Cardiac muscle cell (in vitro differentiated cells and primary cell): Measurements from ENCODE around the gene MVP. TPM values are rescaled to one million over a fixed set of nuclear protein-coding genes. Genes with fewer than 3 reads are reported as not detected.

ENCODE experiments used
- DNase-seq, 2 donors: peaks; one replicate each; pipeline versions ENCODE4 v3.0.0 to v3.0.0-alpha.2; 2010 to 2017; ENCODE audit warnings: low read depth in 1 of 2, low spot score in 1 of 2
- H3K27ac ChIP-seq: fragments of 200-600 bp; sonication (generic); 2 replicates; pipeline ENCODE4 v1.5.1; 2016
- H3K27me3 ChIP-seq: fragments of 200-600 bp; sonication (generic); 2 replicates; pipeline ENCODE4 v1.6.0; 2016; ENCODE audit warnings: control low read depth
- H3K36me3 ChIP-seq: fragments of 200-600 bp; sonication (generic); 2 replicates; pipeline ENCODE4 v1.5.1; 2016; ENCODE audit warnings: control low read depth
- H3K4me1 ChIP-seq: fragments of 200-600 bp; sonication (generic); 2 replicates; pipeline ENCODE4 v1.8.1; 2017; ENCODE audit warnings: low read depth, mild to moderate bottlenecking, mixed run types
- H3K4me3 ChIP-seq: fragments of 200-600 bp; sonication (generic); 2 replicates; pipeline ENCODE4 v1.5.1; 2016; ENCODE audit warnings: mild to moderate bottlenecking
- H3K9me3 ChIP-seq: fragments of 200-600 bp; sonication (generic); 2 replicates; pipeline ENCODE4 v1.5.1; 2017; ENCODE audit warnings: low read depth, mild to moderate bottlenecking, control low read depth
- polyA plus RNA-seq: library from polyadenylated mRNA; unstranded; fragments of >200 nt; fragmentation: Nextera tagmentation; extraction: Ambion mirVana; gene quantifications from 2 replicates; pipeline ENCODE4 v1.2.1, GENCODE V29; 2016
- total RNA-seq: library from RNA; depleted of rRNA; stranded (reverse); fragments of >200 nt; gene quantifications from 2 replicates; pipeline ENCODE4 v1.2.3, GENCODE V29; 2016
- TF ChIP-seq, protein P1 (sequence below): IDR thresholded peaks from 2 replicates; pipeline ENCODE4 v1.5.1; 2012; ENCODE audit warnings: low read depth, mild to moderate bottlenecking, low read length

Gene MVP
- total and polyA plus RNA-seq, 2 experiments from 2014 or later = 9.3 to 25.0 TPM

- TF ChIP-seq, protein P1, sequence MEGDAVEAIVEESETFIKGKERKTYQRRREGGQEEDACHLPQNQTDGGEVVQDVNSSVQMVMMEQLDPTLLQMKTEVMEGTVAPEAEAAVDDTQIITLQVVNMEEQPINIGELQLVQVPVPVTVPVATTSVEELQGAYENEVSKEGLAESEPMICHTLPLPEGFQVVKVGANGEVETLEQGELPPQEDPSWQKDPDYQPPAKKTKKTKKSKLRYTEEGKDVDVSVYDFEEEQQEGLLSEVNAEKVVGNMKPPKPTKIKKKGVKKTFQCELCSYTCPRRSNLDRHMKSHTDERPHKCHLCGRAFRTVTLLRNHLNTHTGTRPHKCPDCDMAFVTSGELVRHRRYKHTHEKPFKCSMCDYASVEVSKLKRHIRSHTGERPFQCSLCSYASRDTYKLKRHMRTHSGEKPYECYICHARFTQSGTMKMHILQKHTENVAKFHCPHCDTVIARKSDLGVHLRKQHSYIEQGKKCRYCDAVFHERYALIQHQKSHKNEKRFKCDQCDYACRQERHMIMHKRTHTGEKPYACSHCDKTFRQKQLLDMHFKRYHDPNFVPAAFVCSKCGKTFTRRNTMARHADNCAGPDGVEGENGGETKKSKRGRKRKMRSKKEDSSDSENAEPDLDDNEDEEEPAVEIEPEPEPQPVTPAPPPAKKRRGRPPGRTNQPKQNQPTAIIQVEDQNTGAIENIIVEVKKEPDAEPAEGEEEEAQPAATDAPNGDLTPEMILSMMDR = no peak
- no peaks in the 10 kb centered on the region for H3K27me3 ChIP-seq
- H3K27ac ChIP-seq = no peak overlapping the region
- no peaks in the 10 kb centered on the region for H3K9me3 ChIP-seq
- H3K36me3 ChIP-seq = peaks cover 5% of the 10 kb centered on the region
- DNase-seq = no peak
- H3K4me3 ChIP-seq = no peak overlapping the region
- H3K4me1 ChIP-seq = peaks cover 10% of the 10 kb centered on the region
These were observed 38.0 kb downstream of the MVP start for GRCh38 chr16:29858149-29858849.

DNA sequence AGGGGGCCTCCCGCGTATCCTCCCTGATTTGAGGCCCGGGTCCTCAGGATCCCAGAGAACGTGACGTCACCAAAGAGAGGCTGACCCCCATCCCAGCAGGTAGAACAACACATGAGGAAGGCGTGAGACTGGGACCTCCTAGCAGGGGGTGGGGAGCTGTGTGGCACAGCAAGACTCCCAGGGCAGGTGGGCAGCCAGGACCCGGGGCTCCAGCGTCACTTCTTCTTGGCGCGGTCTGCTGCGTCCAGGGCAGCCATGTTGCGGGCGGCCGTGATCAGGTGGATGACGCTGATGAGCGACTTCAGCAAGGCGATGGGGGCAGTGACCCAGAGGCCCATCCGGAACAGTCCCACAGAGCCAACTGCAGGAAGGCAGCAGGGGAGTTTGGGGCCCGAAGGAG lies 38.7 kb downstream of the MVP start:
- Histone ChIP-seq H3K36me3 (peaks cover 5% of the 10 kb centered on the region), H3K27ac (no peak overlapping the region), H3K9me3 (no peaks in the 10 kb centered on the region), H3K4me3 (no peak overlapping the region), H3K27me3 (no peaks in the 10 kb centered on the region), H3K4me1 (peaks cover 10% of the 10 kb centered on the region)
- TF ChIP-seq, protein P1 = no peak
- no peak for DNase-seq

- Histone ChIP-seq H3K4me3 (no peak overlapping the region), H3K27me3 (no peaks in the 10 kb centered on the region), H3K4me1 (peaks cover 10% of the 10 kb centered on the region), H3K9me3 (no peaks in the 10 kb centered on the region), H3K36me3 (peaks cover 5% of the 10 kb centered on the region), H3K27ac (no peak overlapping the region)
- TF ChIP-seq, protein P1 = no peak
- no peak for DNase-seq
These were observed 40.0 kb downstream of the MVP start for GRCh38 chr16:29860218-29860617.

DNA sequence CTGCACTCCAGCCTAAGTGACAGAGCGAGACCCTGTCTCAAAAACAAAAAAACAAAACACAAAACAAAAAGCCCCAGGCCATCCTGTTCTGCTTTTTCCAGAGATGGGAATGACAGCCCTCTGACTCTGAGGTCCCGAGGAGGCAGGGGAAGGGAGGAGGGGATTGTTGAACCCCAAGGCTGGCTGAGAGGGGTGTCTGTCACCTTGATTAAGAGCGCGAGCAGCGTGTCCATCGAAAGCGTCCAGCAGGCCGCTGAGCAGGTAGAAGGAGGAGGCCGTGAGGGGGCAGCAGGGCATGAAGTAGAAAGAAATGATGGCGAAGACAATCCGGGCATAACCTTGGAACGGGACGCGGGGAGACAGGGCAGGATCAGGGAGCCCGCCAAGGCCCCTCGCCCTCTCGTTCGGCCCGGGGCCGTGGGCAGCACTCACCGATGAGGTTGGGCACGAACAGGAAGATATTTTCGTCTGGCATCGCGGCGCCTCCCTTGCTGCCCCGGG lies 42.2 kb downstream of the MVP start:
- H3K36me3 ChIP-seq = peaks cover 5% of the 10 kb centered on the region
- TF ChIP-seq, protein P1 = peak; percentile 11
- peak; percentile 27 to 43 for DNase-seq
- H3K27ac ChIP-seq = peak overlapping the region; percentile 99
- H3K9me3 ChIP-seq = no peaks in the 10 kb centered on the region
- H3K4me3 ChIP-seq = peak overlapping the region; percentile 88
- no peaks in the 10 kb centered on the region for H3K4me1 ChIP-seq
- H3K27me3 ChIP-seq = no peaks in the 10 kb centered on the region

DNA sequence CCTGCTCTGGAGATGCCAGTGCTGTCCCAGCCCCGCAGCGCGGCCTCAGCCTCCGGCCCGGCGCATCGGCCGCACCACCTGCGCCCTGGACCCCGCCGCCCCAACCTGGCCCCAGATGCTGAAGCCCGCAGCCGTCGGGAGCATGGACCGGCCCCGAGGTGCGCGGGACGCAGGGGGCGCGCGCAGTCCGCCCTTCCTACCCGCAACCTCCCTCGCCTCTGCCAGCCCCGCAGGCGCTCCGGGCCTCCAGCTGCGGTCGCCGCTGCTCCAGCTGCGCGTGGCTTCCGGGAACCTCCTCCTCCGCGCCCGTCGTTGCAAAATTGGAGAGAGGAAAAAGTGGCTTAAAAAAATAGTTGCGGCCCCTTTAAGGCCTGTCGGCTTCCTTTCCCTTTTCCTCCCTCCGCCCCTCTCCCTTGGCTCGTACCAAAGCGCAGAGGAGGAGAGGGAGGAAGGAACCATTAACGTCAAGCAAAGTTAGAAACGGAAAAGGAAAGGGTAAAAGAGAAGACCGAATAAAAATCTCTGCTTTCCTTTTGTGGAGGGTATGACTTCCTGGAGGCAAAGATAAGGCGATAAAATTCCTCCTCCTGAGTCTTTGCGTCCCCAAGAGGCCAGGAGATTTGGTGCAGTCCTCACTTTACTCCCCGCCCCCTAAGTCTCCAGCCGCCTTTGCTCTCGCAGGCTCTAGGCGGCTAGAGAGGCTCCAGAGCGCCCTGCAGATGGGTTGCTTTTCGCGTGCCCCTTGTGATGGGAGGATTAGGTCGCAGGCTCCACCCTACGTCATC lies 42.8 kb downstream of the MVP start, which contains the start of gene CDIPT:
Gene CDIPT, minus strand, starts transcription at position 343 of the 785 bp plus-strand sequence. CDS start 369 bp downstream, outside the sequence.
- no peaks in the 10 kb centered on the region for H3K4me1 ChIP-seq
- H3K27me3 ChIP-seq = no peaks in the 10 kb centered on the region
- H3K4me3 ChIP-seq = peak within 1 kb of the TSS; percentile 88
- no peaks in the 10 kb centered on the region for H3K9me3 ChIP-seq
- TF ChIP-seq, protein P1 = peak; percentile 51
- peak within 1 kb of the TSS; percentile 99 for H3K27ac ChIP-seq
- peaks cover 5% of the 10 kb centered on the region for H3K36me3 ChIP-seq
- peak; percentile 97 to 99 for DNase-seq
